Keratinocyte (primary cell): Measurements from ENCODE around the gene TNNC1. TPM values are rescaled to one million over a fixed set of nuclear protein-coding genes. Genes with fewer than 3 reads are reported as not detected.

Experiments
- DNase-seq: peaks from one replicate; pipeline ENCODE4 v3.0.0-alpha.2; 2011; ENCODE audit warnings: low read depth, missing footprints, low spot score
- FAIRE-seq: peaks from 2 replicates; lab custom pipeline; 2011; peaks lifted over from hg19 to GRCh38; lab: Jason Lieb, UNC
- H2AFZ ChIP-seq: 2 replicates; pipeline ENCODE4 v1.6.0; 2012; ENCODE audit warnings: low read length, control low read depth, inconsistent platforms; ENCODE audit not compliant: control insufficient read depth
- H3K27ac ChIP-seq: 2 replicates; pipeline ENCODE4 v1.5.1; 2011; ENCODE audit warnings: low read length; ENCODE audit not compliant: control insufficient read depth, insufficient read depth
- H3K27me3 ChIP-seq: 3 replicates; pipeline ENCODE4 v1.6.0; 2011; ENCODE audit warnings: low read length; ENCODE audit not compliant: control insufficient read depth, insufficient read depth; ENCODE audit errors: extremely low read depth
- H3K36me3 ChIP-seq, 2 experiments: 2 replicates in 1 of 2; 3 replicates in 1 of 2; pipeline ENCODE4 v1.5.1; 2011; ENCODE audit warnings: low read length in 2 of 2, mild to moderate bottlenecking in 1 of 2; ENCODE audit not compliant: control insufficient read depth in 2 of 2, insufficient read depth in 2 of 2; ENCODE audit errors: extremely low read depth in 1 of 2
- H3K4me1 ChIP-seq: 3 replicates; pipeline ENCODE4 v1.5.1; 2011; ENCODE audit warnings: low read length; ENCODE audit not compliant: control insufficient read depth, insufficient read depth; ENCODE audit errors: extremely low read depth
- H3K4me2 ChIP-seq: 3 replicates; pipeline ENCODE4 v1.6.0; 2011; ENCODE audit warnings: low read depth, low read length; ENCODE audit not compliant: control insufficient read depth, insufficient read depth; ENCODE audit errors: extremely low read depth
- H3K4me3 ChIP-seq, 3 experiments: fragments of 200-600 bp in 1 of 3; sonication (generic) in 1 of 3; 2 replicates in 2 of 3; 3 replicates in 1 of 3; pipeline ENCODE4 v1.5.1; 2011 to 2016; ENCODE audit warnings: low read length in 3 of 3, mild to moderate bottlenecking in 3 of 3, control low read depth in 2 of 3, inconsistent platforms in 1 of 3, low read depth in 1 of 3, mixed read lengths in 1 of 3, mixed run types in 1 of 3, moderate library complexity in 1 of 3; ENCODE audit not compliant: control insufficient read depth in 2 of 3, insufficient read depth in 2 of 3; ENCODE audit errors: extremely low read depth in 1 of 3
- H3K79me2 ChIP-seq: 2 replicates; pipeline ENCODE4 v1.6.0; 2012; ENCODE audit warnings: low read length; ENCODE audit not compliant: control insufficient read depth, insufficient read depth
- H3K9ac ChIP-seq: 3 replicates; pipeline ENCODE4 v1.6.0; 2011; ENCODE audit warnings: low read length; ENCODE audit not compliant: control insufficient read depth, insufficient read depth; ENCODE audit errors: extremely low read depth
- H3K9me1 ChIP-seq: 3 replicates; pipeline ENCODE4 v1.6.0; 2011; ENCODE audit warnings: low read length; ENCODE audit not compliant: control insufficient read depth, insufficient read depth; ENCODE audit errors: extremely low read depth
- H3K9me3 ChIP-seq: 2 replicates; pipeline ENCODE4 v1.5.1; 2012; ENCODE audit warnings: low read depth, low read length; ENCODE audit not compliant: control insufficient read depth
- H4K20me1 ChIP-seq: 3 replicates; pipeline ENCODE4 v1.6.0; 2011; ENCODE audit warnings: low read length; ENCODE audit not compliant: control insufficient read depth, insufficient read depth; ENCODE audit errors: extremely low read depth
- CTCF ChIP-seq, 3 experiments: IDR thresholded peaks in 1 of 3; conservative IDR thresholded peaks in 1 of 3; optimal IDR thresholded peaks in 1 of 3; 2 replicates in 2 of 3; 3 replicates in 1 of 3; pipeline versions ENCODE3 to v1.5.1; 2011; ENCODE audit warnings: low read length in 3 of 3, mild to moderate bottlenecking in 3 of 3, moderate library complexity in 2 of 3, control low read depth in 1 of 3, inconsistent platforms in 1 of 3; ENCODE audit not compliant: insufficient read depth in 2 of 3; ENCODE audit errors: extremely low read depth in 1 of 3
- EZH2 ChIP-seq: IDR thresholded peaks from one replicate; pipeline ENCODE4 v1.6.1; 2012; ENCODE audit warnings: inconsistent platforms, mild to moderate bottlenecking, low read length, moderate library complexity
- dilution Hi-C: fragments of 300-500 bp; cut with MboI; formaldehyde crosslinking; loops from one replicate; pipeline ENCODE4 v1.7.0; 2020; ENCODE audit warnings: low sequenced_read_pairs; ENCODE audit not compliant: extremely low pct_ligation_motif_present
- polyA plus RNA-seq, 5 experiments: library from polyadenylated mRNA; depleted of rRNA in 3 of 5; stranded (reverse) in 3 of 5; stranded (forward) in 1 of 5; unstranded in 1 of 5; fragments of >200 nt; gene quantifications; 1 replicate in 1 of 5; 2 replicates in 3 of 5; 3 replicates in 1 of 5; pipeline versions ENCODE4 v1.2.1 to v1.2.3, GENCODE V29; 2011 to 2012; ENCODE audit warnings: missing spikeins in 2 of 5, low read depth in 1 of 5, low replicate concordance in 1 of 5

Gene TNNC1
- polyA plus RNA-seq, 1 donor (not counting 4 experiments of a cell fraction or from before 2014, with no cell fraction given) = 0.33 TPM

DNA sequence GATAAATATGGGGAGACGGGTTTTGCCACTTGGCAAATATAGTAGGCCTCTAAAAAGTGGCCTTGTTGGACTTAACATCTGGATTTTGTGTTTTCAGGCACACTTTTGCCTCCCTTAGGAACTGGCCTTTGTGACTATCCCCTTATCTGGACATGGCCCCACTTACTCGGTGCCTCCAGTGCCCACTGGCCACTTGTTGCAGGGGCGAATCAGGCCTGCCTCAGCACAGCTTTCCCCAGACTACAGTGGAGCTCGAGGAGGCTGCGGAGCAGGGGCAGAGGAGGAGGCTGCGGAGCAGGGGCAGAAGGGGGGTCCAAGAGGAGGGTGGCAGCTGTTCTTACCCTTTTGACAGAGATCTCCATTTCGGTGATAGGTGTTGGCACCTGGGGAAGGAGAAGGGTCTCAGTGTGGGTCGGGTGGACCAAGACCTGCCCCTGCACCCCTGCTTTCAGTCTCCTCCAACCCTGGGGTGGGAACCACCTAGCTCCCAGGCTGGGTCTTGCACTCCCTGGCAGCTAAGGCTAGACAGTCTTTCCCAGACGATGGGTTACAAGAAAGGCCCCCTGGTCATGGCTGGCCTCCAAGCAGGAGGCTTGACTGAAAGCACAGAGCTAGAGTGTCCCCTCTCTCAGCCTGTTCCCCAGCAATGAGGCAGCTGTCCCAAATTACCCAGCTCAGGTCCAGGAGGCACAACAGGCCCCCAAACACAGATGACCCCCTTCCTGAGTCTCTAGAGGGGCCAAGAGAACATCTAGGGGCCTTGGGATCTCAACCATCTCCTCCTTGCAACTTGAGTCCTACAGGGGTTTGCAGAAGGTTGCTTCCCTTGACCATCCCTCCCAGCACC lies 15.0 kb downstream of the TNNC1 start:
- H3K9me3 ChIP-seq = no peaks in the 10 kb centered on the region
- dilution Hi-C loops = no loop called here
- H3K4me3 ChIP-seq = no peak overlapping the region
- DNase-seq (no peak), FAIRE-seq (no peak)
- no peak overlapping the region for H3K9ac ChIP-seq
- H4K20me1 ChIP-seq = no peaks in the 10 kb centered on the region
- TF ChIP-seq CTCF (optimal IDR thresholded peaks at IDR 0.05 in 1 of 3, IDR thresholded peaks at IDR 0.05 in 1 of 3, conservative IDR thresholded peaks at IDR 0.05 in 1 of 3; ENCODE audit: extremely low read depth in 1 of 3, insufficient read depth in 2 of 3, low read length in 3 of 3) (no peak), EZH2 (no peak)
- H3K27ac ChIP-seq = no peak overlapping the region
- no peak overlapping the region for H2AFZ ChIP-seq
- no peaks in the 10 kb centered on the region for H3K9me1 ChIP-seq
- H3K27me3 ChIP-seq = no peaks in the 10 kb centered on the region
- no peak overlapping the region for H3K4me2 ChIP-seq
- H3K79me2 ChIP-seq = no peaks in the 10 kb centered on the region
- H3K4me1 ChIP-seq = peaks cover 17% of the 10 kb centered on the region
- no peaks in the 10 kb centered on the region for H3K36me3 ChIP-seq

DNA sequence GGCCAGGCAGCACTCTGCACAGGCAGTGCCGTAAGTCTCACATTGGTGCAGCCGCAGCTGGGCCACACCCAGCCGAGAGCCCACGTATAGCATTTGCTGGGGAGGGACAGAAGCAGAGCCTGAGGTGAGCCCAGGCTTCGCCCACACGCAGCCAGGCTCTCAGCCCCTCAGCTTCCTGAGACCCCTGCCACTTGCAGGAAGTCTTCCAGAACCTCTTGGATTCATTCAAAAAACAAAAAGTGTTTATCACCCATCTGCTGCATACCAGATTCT lies 15.8 kb downstream of the TNNC1 start:
- H3K36me3 ChIP-seq = no peaks in the 10 kb centered on the region
- H4K20me1 ChIP-seq = no peaks in the 10 kb centered on the region
- H3K79me2 ChIP-seq = no peaks in the 10 kb centered on the region
- no peaks in the 10 kb centered on the region for H3K9me1 ChIP-seq
- TF ChIP-seq EZH2 (no peak), CTCF (optimal IDR thresholded peaks at IDR 0.05 in 1 of 3, IDR thresholded peaks at IDR 0.05 in 1 of 3, conservative IDR thresholded peaks at IDR 0.05 in 1 of 3; ENCODE audit: extremely low read depth in 1 of 3, insufficient read depth in 2 of 3, low read length in 3 of 3) (no peak)
- dilution Hi-C loops = no loop called here
- DNase-seq (no peak), FAIRE-seq (no peak)
- H2AFZ ChIP-seq = peak overlapping the region; percentile 74
- no peak overlapping the region for H3K4me3 ChIP-seq
- H3K27me3 ChIP-seq = no peaks in the 10 kb centered on the region
- peak overlapping the region; percentile 51 for H3K4me2 ChIP-seq
- H3K4me1 ChIP-seq = peaks cover 22% of the 10 kb centered on the region
- no peaks in the 10 kb centered on the region for H3K9me3 ChIP-seq
- H3K9ac ChIP-seq = no peak overlapping the region
- no peak overlapping the region for H3K27ac ChIP-seq
